SKM-1 treated with dmso at 0.1 percent for 144 hours (cell line): ENCODE measurements around the gene HORMAD2.

Source experiments
- DNase-seq: peaks from one replicate; lab custom pipeline; 2025; ENCODE audit not compliant: unreplicated experiment; lab: John Stamatoyannopoulos, UW

Gene HORMAD2

GRCh38 chr22:30224161-30224857 is 144.0 kb downstream of the HORMAD2 start:
- DNase-seq, result no peak

DNA sequence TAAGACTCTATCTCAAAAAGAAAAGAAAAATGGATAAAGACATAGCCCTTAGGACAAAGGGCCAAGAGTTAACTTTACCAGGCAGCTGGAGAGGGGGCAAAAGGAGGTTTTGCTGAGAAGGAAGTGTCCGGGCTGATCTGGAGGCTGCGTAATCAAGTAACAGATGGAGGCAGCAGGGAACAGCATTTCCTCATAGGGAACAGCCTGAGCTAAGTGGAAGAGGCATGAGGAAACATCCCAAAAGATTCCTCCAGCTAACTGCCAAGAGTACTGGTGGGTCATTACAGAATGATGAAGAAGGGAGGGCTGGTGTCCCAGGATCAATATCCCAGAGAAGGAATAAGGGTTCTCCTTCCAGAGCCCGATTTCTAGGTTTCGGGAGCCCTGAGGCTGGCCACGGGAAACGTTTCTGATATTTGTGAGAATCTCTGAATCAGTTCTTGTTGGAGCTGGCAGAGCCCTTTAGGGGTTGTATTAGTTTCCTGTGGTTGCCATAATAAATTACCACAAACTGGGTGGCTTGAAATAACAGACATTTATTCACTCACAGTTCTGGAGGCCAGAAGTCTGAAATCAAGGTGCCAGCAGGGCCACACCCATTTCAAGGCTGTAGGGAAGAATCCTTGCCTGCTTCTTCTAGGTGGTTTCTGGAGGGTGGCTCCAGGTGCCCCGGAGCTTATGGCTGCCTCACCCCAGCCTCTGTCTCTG is 145.1 kb downstream of the HORMAD2 start:
- DNase-seq, result no peak

GRCh38 chr22:30226192-30226832 is 146.0 kb downstream of the HORMAD2 start:
- no peak for DNase-seq
